GM12872 (cell line): ENCODE data around the gene HOXA11.

ENCODE experiments used
- TF ChIP-seq, protein P1 (sequence below): IDR thresholded peaks from 3 replicates; pipeline ENCODE4 v1.5.1; 2011; ENCODE audit warnings: low read depth, mild to moderate bottlenecking, low read length, moderate library complexity; ENCODE audit not compliant: insufficient read depth

Gene HOXA11

DNA sequence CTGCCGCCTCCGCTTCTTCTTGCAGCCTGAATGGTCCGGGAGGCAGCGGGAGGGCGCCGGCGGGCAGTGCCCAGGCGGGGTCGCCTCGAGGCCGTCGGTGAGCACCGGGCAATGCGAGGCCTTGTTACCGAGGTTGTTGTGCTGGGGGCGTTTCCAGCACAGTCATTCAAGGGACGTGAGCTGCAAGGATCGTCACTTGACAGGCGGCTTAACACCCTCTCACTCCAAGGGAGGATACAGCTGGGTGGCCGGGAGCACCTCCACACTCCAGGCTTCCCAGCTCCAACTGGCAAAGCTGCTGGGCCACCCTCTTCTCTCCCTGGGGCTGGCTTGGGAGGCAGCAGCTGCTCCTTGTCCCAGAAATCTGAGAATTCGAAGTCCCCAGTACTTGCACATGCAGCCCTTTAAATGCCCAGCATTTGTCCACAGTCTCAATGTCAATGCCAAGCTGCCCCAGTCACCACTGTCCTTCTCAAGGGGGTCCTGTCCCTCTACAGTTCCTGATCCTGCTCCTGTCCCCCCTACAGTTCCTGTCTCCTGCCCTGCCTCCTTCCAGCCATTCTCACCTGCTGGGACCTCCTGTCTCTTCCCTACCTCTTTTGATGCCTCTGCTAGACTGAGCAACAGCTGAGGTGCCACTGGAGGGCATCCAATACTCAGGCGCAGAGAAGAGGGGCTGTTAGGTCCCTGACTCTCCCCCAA lies 4.4 kb upstream of the HOXA11 start:
- TF ChIP-seq, protein P1, sequence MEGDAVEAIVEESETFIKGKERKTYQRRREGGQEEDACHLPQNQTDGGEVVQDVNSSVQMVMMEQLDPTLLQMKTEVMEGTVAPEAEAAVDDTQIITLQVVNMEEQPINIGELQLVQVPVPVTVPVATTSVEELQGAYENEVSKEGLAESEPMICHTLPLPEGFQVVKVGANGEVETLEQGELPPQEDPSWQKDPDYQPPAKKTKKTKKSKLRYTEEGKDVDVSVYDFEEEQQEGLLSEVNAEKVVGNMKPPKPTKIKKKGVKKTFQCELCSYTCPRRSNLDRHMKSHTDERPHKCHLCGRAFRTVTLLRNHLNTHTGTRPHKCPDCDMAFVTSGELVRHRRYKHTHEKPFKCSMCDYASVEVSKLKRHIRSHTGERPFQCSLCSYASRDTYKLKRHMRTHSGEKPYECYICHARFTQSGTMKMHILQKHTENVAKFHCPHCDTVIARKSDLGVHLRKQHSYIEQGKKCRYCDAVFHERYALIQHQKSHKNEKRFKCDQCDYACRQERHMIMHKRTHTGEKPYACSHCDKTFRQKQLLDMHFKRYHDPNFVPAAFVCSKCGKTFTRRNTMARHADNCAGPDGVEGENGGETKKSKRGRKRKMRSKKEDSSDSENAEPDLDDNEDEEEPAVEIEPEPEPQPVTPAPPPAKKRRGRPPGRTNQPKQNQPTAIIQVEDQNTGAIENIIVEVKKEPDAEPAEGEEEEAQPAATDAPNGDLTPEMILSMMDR: no peak

DNA sequence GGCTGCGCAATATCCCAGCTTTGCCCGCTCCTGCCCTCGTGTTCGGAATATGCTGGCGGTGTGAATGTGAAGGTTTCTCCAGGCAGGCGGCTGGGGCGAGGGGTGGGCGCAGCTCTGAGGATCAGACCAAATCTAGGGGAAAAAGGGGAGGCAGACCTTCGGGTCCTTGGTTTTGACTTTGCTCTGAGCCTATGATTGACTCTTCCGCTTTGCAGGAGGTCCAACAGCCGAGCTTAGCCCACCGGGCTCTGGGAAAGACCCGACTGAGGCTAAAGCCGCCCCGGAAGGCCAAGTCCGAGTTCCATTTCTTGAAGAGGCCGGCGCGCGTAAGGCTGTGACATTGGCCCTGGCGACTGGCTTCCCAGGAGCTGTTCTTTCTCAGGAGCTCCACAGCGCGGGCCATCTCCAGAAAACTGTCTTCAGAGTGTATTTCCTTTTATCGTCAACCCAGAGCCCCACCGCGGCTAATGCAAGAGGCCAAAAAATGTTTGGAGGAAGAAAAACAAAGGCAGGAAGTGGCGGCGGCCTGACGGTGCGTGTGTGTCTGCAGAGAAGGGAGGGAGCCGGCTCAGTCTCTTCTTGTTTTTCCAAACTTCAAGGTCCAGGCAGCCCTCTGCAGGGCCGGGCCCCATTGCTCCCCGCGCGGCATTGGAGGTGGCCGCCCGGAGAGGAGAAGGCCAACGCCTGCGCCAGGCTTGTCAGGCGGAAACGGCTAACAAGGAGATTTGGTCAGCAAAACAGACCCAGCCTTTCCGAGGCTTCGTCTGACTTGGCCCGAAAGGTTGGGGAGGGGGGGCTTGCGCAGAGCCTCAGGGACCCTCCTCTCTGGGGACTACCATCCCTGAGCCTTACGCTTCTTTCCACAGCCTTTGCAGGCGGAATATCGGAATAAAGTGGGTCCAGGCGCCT lies 3.6 kb upstream of the HOXA11 start:
- TF ChIP-seq, protein P1: no peak

DNA sequence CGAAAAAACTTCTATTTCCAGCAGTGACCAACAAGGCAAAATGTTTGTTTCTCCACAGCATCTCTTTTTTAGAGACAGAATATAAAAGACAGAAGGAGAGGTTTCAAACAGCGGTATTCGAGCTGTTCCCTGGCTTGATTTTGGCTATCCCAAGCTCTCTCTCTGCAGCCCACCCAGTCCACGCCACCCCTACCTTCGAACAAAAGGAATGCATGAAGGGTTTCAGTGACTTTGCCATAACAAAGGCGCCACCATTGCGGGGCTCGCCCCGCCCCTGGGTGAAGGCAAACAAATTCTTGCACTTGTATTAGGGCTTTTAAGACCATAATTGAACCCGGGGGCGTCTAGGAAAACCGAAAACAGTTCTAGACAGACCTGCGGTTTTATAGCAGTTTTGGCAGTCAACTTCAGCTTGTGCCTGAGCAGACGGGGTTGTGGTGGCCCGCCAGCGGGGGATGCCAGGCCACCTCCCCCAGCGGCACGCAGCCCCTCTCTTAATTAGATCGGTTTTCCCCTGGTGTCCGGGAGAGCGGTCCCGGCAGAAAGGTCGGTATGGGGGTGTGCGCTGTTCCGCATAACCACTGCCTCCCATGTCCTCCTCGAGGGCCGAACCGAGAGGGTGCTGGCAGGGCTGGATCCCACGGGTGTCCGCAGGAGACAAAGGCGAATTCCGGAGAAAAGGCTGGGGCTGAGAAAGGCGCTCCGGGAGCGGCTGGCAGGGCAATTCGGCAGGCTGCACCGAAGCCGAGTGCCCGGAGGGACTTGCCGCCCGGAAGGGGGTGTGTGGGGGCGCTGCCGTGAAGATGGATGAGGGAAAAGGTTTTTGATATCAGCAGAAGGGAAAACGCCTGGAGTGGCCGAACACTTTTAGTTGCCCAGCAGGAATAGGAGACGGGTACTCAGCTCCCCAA lies 2.7 kb upstream of the HOXA11 start:
- TF ChIP-seq, protein P1: no peak

DNA sequence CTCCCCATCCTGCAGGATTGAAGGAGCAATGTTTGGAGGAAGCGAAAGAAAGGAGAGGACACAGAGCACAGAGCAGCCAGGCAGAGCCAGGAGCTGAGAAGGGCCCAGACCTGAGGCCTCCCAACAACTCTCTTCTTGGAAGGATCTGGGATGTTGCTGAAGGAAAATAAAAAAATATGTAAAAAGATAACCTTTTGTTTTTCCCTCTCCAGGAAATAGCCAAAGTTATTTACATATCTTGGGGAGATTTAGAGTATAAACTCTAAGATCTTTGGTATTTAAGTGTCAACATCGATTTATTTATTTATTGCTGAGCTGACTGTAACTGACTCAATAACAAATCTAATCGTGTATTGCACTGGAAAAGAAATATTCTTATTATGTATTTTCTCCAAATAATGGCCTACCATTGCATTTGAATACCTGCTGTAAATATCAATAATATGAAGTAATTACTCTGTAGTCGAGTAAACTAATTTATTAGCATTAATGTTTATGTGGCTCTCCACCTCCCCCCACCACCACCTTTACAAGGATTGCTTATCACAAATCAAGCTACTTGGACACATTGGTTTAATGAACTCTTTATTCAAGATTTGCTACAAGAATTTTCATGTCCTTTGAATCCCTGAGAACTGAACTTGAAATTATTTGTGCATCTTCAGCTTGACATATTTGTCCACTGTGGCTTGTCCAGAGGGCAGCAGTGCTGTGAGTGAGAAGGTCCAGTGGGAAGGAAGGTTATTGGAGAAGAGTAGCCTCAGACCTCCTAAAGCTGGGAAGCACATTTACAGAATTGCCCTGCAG lies 1.8 kb upstream of the HOXA11 start:
- TF ChIP-seq, protein P1: no peak

DNA sequence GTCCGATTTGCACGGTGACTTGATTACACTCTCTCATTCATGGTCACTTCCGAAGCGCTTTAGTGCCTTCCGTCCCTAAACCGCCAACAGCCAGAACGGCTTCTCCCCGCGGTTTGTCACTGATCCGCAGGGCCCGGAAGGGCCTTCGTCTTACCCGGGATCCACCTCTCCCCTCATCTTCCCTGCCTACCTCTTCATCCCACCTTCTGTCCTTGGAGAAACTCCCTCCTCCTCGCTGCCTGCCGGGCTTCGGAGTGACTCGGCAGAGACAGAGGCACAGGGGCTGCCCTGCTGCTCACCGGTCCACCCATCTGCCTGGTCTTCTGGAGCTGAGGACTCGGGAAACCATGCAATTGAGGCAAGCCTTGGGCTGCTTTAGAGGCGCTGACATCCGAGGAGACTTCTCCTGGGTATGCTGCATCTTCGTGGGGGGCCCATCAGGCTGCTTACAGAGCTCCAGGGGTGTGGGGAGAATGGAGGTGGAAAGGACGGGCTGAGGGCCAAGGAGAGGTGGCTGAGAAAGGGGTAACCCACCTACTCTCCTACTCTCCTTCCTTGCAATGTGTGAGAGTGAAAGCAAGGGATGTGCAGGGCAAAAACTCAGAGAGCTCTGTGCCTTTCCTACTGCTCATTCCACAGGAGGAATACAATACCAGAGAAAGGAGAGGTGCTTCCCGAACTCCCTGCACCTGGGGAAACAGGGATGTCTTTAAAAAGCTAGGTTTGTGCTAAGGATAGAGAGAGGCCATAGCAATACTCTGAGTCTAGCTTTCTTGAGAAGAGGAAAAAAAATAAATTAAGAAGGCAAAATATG lies 1.0 kb upstream of the HOXA11 start:
- TF ChIP-seq, protein P1: no peak

DNA sequence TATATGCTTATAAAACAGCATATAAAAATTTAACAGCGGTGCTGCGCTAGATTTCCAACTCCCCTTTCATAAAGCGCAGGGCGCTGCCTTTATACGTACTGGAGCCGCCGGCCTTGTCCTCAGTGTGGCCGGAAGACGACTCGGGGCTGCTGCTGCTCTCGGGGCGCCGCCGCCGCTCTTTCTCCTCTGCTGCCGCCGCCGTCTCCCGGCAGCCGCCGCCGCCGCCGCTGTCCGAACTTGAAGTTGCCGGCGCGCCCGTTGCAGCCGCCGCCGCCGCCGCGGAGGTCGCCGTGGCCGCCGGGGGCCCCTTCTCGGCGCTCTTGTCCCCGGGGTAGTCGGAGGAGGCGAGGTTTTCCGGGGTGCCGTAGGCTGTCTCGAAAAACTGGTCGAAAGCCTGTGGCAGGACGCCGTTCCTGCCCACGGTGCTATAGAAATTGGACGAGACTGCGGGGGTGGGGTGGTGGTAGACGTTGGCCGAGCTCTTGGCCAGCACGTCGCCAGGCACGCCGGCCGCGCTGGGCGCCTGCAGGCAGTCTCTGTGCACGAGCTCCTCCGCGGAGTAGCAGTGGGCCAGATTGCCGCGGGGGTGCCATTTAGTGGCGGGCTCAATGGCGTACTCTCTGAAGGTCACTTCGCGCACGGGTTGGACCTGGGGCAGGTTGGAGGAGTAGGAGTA lies 557 bp downstream of the HOXA11 start:
- TF ChIP-seq, protein P1: no peak
